GM13977 (cell line): ENCODE data around the gene BNC2.

Experiments used
- DNase-seq: peaks from one replicate; pipeline ENCODE4 v3.0.0; 2012; ENCODE audit warnings: low spot score
- CTCF ChIP-seq: IDR thresholded peaks from 2 replicates; pipeline ENCODE4 v1.5.1; 2012; ENCODE audit warnings: mild to moderate bottlenecking, control low read depth; ENCODE audit not compliant: insufficient read depth; ENCODE audit errors: extremely low read depth, missing control alignments
- in situ Hi-C: fragments of 300-500 bp; cut with MboI; formaldehyde crosslinking; loops from one replicate; pipeline ENCODE4 v1.12.0; 2022; ENCODE audit warnings: low sequenced_read_pairs, low pct_unique_long_range_greater_than_20kb, mixed read lengths, inconsistent platforms; ENCODE audit not compliant: unreplicated experiment

BNC2 gene

DNA sequence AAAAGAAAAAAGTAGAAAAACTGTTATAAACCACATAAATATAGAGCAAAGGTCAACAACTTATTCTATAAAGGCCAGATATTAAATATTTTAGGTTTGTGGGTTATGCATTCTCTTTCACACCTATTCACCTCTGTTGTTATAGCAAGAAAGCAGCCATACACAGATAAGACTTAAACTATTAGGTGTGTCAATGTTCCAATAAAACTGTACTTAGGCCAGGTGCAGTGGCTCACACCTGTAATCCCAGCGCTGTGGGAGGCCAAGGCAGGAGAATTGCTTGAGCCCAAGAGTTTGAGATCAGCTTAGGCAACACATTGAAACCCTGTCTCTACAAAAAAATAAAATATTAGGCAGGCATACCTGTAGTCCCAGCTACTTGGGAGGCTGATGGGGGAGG is 314.7 kb downstream of the BNC2 start:
- in situ Hi-C loops: no loop called here
- DNase-seq: no peak
- TF ChIP-seq CTCF: no peak

DNA sequence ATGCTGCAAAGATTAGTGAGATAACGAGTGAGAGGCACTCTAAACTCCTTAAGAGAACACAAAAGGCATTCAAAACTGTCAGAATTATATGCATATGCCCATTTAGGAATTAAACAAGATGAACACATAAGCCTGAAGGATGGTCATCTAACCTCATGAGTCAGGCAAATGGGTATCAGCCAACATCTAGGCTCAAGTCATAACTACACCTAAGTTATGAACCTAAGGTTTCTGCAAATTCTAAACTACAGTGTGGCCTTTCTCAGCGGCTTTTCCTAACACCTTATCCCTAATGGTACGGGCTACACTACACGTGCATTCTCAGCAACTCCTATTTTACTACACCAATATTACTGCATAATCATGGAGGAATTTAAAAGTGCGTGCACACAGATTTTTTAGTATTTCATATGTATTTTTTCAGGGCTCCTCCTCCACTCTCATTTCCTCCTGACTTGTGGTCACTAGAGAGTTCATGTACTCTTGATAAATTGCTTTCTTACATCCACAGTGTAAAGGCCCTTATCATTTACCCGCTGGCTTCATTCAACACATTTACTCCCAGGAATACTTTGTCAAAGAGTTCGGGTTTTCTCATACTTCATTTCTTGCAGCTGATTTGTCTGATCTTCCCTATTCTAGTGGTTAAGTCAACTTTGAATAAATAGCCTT is 316.5 kb downstream of the BNC2 start:
- in situ Hi-C loops: no loop called here
- DNase-seq: no peak
- no peak for TF ChIP-seq CTCF

DNA sequence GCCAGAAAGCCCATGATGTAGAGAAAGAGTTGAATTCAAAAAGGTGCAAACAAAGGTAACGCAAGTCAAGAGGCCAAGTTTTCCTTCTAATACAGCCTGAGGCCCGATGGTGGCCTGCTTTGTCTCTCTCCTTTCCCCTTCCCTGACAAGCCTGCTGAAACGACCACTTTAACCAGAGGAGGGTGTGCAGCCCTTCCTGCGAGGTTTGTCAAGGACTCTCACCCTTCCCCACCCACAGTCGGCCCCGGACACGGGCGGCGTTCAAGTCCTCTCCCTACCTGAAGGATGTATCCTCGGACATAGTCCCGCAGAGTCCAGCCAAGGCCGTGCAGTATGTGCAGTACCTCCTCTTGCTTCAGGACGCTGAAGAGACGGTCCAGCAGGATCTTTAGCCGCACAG is 318.2 kb downstream of the BNC2 start:
- in situ Hi-C loops: no loop called here
- DNase-seq: no peak
- no peak for TF ChIP-seq CTCF

GRCh38 chr9:16551692-16552091 is 318.8 kb downstream of the BNC2 start:
- no peak for TF ChIP-seq CTCF
- no peak for DNase-seq
- in situ Hi-C loops: no loop called here

DNA sequence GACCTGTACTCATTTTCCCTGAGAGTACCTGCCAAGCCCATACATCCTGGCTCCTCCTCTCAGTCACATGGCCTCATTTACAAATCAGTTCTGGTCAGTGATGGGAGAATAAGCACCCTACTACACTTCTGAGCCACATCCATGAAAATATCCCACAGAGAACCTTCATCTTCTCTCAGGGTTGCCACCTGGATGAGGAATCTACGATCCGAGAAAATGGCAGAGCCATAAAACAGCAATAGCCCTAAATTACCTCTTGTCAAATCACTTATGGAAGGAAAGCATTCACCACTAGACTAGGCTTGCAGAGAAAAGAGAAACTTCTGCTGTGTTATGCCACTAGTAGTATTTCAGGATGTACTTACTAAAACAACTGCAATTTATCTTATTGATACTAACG is 324.8 kb downstream of the BNC2 start:
- in situ Hi-C loops: no loop called here
- no peak for TF ChIP-seq CTCF
- no peak for DNase-seq

DNA sequence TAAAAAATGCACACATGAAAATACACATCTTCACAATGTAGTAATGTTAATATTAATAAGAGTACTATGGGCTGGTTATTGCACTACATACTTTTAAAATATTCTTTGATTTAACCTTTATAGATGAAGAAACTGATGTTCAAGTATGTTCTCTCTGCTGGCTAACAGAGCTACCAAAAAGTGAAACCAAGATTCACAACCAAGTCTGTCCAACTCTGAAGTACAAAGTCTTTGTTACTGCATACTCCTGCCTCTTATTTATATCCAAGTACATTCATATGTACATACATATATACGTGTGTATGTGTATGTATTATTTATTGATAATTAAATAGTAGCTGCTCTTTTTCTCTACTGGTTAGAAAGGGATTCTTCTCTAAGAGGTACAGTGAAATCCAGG is 325.6 kb downstream of the BNC2 start:
- TF ChIP-seq CTCF: no peak
- in situ Hi-C loops: no loop called here
- no peak for DNase-seq
